Measurements from ENCODE around the gene LDLRAD4.

DNA sequence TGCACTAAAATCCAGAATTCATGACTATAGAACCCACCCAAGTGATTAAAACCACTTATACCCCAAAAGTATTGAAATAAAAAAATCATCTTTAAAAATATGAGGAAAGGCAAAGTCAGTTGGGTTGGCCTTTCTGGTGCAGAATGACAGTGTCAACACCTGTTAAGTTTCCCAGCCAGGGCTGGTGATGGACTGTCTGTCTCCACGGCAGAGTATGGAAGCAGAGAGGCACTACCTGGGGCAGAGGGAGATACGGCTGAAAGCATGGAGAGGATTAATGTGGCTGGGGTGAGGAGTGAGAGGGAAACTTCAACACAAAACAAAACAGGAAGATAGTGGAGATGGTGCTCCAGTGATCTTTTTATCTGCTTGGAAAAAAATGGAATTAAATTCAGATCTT is 292.0 kb downstream of the LDLRAD4 start:
- TF ChIP-seq, protein P1, sequence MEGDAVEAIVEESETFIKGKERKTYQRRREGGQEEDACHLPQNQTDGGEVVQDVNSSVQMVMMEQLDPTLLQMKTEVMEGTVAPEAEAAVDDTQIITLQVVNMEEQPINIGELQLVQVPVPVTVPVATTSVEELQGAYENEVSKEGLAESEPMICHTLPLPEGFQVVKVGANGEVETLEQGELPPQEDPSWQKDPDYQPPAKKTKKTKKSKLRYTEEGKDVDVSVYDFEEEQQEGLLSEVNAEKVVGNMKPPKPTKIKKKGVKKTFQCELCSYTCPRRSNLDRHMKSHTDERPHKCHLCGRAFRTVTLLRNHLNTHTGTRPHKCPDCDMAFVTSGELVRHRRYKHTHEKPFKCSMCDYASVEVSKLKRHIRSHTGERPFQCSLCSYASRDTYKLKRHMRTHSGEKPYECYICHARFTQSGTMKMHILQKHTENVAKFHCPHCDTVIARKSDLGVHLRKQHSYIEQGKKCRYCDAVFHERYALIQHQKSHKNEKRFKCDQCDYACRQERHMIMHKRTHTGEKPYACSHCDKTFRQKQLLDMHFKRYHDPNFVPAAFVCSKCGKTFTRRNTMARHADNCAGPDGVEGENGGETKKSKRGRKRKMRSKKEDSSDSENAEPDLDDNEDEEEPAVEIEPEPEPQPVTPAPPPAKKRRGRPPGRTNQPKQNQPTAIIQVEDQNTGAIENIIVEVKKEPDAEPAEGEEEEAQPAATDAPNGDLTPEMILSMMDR (conservative IDR thresholded peaks at IDR 0.05): no peak
- TF ChIP-seq EZH2 (IDR thresholded peaks at IDR 0.05; ENCODE audit: low read depth): no peak

Data from PC-9 (cell line).